Psoas muscle (tissue), 8 donors: ENCODE data around the gene PCDH9. TPM values are rescaled to one million over a fixed set of nuclear protein-coding genes. Genes with fewer than 3 reads are reported as not detected.

Experiments used
- ATAC-seq, 4 donors: fragments of 200-7000 bp; cut with Tn5 transposase; one replicate each; pipeline ENCODE4 v1.9.1; 2020; ENCODE audit warnings: moderate library complexity in 3 of 4, mild to moderate bottlenecking in 2 of 4
- DNase-seq, 2 donors: peaks; one replicate each; pipeline ENCODE4 v3.0.0-alpha.2; 2020
- H3K27ac ChIP-seq: fragments of 200-600 bp; one replicate; pipeline ENCODE4 v1.8.0; 2022
- H3K27me3 ChIP-seq, 3 donors: fragments of 200-600 bp in 1 of 3; one replicate each; pipeline versions ENCODE4 v1.6.1 to v1.8.0; 2013 to 2022; ENCODE audit warnings: low read length in 2 of 3, mild to moderate bottlenecking in 2 of 3, moderate library complexity in 1 of 3; ENCODE audit not compliant: insufficient read depth in 3 of 3
- H3K36me3 ChIP-seq, 2 donors: fragments of 200-600 bp in 1 of 2; one replicate each; pipeline versions ENCODE4 v1.6.1 to v1.8.0; 2013 to 2022; ENCODE audit warnings: low read depth in 1 of 2, mild to moderate bottlenecking in 1 of 2, moderate library complexity in 1 of 2; ENCODE audit not compliant: insufficient read depth in 1 of 2
- H3K4me1 ChIP-seq: fragments of 200-600 bp; one replicate; pipeline ENCODE4 v1.8.0; 2022
- H3K4me3 ChIP-seq: fragments of 200-600 bp; one replicate; pipeline ENCODE4 v1.8.0; 2022; ENCODE audit warnings: mild to moderate bottlenecking
- H3K9me3 ChIP-seq: fragments of 200-600 bp; one replicate; pipeline ENCODE4 v1.8.0; 2022
- WGBS, 3 donors: extraction: QIAGEN DNeasy Blood & Tissue Kit; methylation state at CpG; one replicate each; pipeline versions ENCODE4 v1.1.6 to v1.1.7; 2013; 5-methylcytosine and 5-hydroxymethylcytosine counted together
- intact Hi-C, 2 donors: fragments of 100-400 bp; cut with DNase I; formaldehyde crosslinking; loops; one replicate each; pipeline versions ENCODE4 v1.11.0 to v1.14.2; 2022
- polyA plus RNA-seq, 3 donors: library from polyadenylated mRNA; stranded (reverse); fragments of 200-250 nt; gene quantifications; one replicate each; pipeline ENCODE4 v1.2.3, GENCODE V29; 2013
- total RNA-seq, 4 donors: library from RNA; stranded (reverse); fragmentation: NEBNext Ultra II Directional in 2 of 4; extraction: Animal tissue kit (Norgen Biotek cat#: 25700) in 2 of 4; gene quantifications; one replicate each; pipeline versions ENCODE4 v1.2.1 to v1.2.4, GENCODE V29; 2021 to 2023
- TF ChIP-seq, protein P1 (sequence below): fragments of 200-600 bp; IDR thresholded peaks from one replicate; pipeline ENCODE4 v1.8.0; 2022; ENCODE audit warnings: antibody characterized with exemption
- donor health status: healthy with polysubstance abuse.
- donor health status: DM: no; HTN: no; CAD: no; lungs with moderate emphysema.
- donor health status: Bipolar disorder and iron deficiency.
- donor health status: healthy.
- donor health status: DM: yes; HTN: yes; CAD: no.
- donor health status: DM: no; HTN: no; CAD: no.
- donor health status: DM: no; HTN: no; CAD: no.
- donor health status: DM: yes; HTN: yes; CAD: no.

Gene PCDH9
- total and polyA plus RNA-seq, 7 donors: 0.27 to 4.9 (median 2.1) TPM

DNA sequence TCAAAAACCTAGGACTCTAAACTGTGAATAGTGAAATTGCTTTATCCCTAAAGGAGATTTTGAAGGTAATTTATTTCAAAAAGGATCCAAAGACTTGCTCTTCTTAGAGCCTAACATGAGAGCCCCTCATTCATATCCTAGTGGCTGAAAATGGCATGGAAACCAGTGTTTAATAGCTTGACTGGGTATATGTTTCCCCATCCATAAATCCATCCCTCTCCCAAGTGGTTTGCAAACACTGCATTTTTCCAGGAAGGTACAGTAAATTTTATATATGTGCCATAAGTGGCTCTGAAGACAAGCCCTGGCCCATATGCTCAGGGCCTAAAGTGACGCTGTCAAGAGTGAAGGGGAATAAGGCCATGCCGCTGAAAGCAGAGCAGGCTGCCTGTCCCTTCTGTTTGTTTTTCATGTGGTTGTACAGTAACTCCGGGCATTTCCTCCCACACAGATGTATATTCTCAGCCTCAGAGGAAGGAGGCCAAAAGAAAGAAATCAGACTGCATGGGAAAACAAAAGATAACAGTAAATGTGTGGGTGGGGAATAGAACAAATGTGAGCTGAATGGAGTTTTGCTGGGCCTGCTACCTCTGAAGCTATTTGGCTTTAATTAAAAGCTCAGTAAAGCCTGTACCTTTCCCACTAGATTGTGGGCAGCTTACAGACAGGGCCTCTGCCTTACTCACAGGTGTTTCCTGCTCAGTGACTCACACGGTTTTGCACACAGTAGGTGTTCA is 181.9 kb downstream of the PCDH9 start:
- Histone ChIP-seq H3K36me3 (no peaks in the 10 kb centered on the region), H3K9me3 (no peaks in the 10 kb centered on the region), H3K27me3 (no peaks in the 10 kb centered on the region), H3K4me1 (no peaks in the 10 kb centered on the region), H3K27ac (no peak overlapping the region), H3K4me3 (no peak overlapping the region)
- no peak for DNase-seq
- TF ChIP-seq, protein P1, sequence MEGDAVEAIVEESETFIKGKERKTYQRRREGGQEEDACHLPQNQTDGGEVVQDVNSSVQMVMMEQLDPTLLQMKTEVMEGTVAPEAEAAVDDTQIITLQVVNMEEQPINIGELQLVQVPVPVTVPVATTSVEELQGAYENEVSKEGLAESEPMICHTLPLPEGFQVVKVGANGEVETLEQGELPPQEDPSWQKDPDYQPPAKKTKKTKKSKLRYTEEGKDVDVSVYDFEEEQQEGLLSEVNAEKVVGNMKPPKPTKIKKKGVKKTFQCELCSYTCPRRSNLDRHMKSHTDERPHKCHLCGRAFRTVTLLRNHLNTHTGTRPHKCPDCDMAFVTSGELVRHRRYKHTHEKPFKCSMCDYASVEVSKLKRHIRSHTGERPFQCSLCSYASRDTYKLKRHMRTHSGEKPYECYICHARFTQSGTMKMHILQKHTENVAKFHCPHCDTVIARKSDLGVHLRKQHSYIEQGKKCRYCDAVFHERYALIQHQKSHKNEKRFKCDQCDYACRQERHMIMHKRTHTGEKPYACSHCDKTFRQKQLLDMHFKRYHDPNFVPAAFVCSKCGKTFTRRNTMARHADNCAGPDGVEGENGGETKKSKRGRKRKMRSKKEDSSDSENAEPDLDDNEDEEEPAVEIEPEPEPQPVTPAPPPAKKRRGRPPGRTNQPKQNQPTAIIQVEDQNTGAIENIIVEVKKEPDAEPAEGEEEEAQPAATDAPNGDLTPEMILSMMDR: no peak
- 43 to 57% (median 50%) methylated on average over 4 of the region's 4 CpGs for WGBS, 3 donors
- ATAC-seq: no peak
- intact Hi-C loops: no loop called here

DNA sequence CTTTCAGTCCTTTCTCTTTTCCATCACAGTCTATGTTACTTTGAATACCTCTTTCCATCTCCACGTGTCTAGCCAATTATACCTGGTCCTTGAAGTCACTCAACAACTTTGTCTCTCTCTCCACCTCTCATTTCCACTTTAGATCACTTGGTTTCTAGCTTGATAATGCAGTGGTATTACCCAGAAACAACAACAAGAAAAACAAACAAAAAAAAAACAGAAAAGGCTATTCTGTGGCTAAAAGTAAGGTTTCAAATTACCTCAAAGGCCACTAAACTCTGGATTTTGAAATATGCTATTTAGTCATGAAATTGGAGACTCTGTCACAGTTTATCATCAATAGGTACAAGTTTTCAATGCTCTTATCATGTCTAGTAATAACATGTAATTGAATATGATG is 184.8 kb downstream of the PCDH9 start:
- DNase-seq (no peak), ATAC-seq (no peak)
- 79 to 87% (median 80%) methylated on average over 1 of the region's 1 CpG for WGBS, 3 donors
- intact Hi-C loops: no loop called here
- Histone ChIP-seq H3K4me3 (no peak overlapping the region), H3K27me3 (no peaks in the 10 kb centered on the region), H3K27ac (no peak overlapping the region), H3K4me1 (no peaks in the 10 kb centered on the region), H3K9me3 (no peaks in the 10 kb centered on the region), H3K36me3 (no peaks in the 10 kb centered on the region)
- TF ChIP-seq, protein P1: no peak

DNA sequence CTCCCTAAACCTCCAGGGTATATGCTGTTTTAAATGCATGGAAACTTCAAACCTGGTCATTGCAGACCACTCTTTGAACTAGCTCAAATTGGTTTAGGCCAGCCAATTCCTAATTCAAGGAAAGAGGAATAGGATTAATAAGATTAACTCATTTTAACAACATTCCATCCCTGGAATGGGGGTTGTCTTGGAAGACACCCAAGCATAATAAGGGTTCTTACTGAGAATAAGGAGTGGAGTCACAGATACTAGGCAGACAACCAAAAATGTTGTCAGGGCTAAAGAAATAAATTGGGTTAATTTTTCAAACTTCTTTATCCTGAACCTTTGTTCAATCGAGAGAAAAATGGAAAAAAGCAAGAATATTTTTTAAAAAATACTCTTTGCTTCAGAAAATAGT is 186.2 kb downstream of the PCDH9 start:
- Histone ChIP-seq H3K4me3 (no peak overlapping the region), H3K27ac (no peak overlapping the region), H3K27me3 (no peaks in the 10 kb centered on the region), H3K36me3 (no peaks in the 10 kb centered on the region), H3K4me1 (no peaks in the 10 kb centered on the region), H3K9me3 (no peaks in the 10 kb centered on the region)
- WGBS, 3 donors: 76 to 90% (median 79%) methylated on average over 1 of the region's 1 CpG
- DNase-seq: no peak
- intact Hi-C loops: no loop called here
- TF ChIP-seq, protein P1: no peak
- no peak for ATAC-seq

DNA sequence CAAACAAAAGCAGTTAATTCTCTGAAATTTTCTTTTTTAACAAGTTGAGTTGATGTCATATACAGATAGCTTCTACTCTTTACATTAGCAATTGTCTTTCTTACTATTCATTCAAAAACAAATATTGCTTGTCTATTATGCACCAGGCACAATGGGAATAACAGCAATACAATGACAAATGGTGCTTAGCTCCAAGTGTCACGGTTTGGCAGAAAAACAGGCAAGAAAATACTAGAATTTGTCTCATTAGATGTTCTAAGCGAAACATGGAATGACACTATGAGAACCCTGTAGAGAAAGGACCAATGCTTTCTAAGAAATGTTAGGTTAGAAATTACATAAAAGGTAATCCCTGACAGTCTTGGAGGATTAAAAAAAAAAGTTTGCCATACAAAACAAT is 187.6 kb downstream of the PCDH9 start:
- no peak for DNase-seq
- TF ChIP-seq, protein P1: no peak
- H3K27me3 ChIP-seq: no peaks in the 10 kb centered on the region
- H3K4me3 ChIP-seq: no peak overlapping the region
- no peaks in the 10 kb centered on the region for H3K36me3 ChIP-seq
- H3K9me3 ChIP-seq: no peaks in the 10 kb centered on the region
- no peaks in the 10 kb centered on the region for H3K4me1 ChIP-seq
- no peak overlapping the region for H3K27ac ChIP-seq
- WGBS, 3 donors: 37 to 42% (median 38%) methylated on average over 2 of the region's 2 CpGs
- no peak for ATAC-seq
- intact Hi-C loops: no loop called here
